GM12878 (cell line): ENCODE measurements around the gene LRIT3. TPM values are rescaled to one million over a fixed set of nuclear protein-coding genes. Genes with fewer than 3 reads are reported as not detected.

ENCODE experiments used
- ATAC-seq: fragments of 200-7000 bp; cut with Tn5 transposase; 3 replicates; pipeline ENCODE4 v1.9.1; 2020; ENCODE audit warnings: mild to moderate bottlenecking, moderate library complexity
- BruUV-seq: library from RNA; stranded (reverse); fragments of 400-500 nt; replicated peaks from 2 replicates; lab custom pipeline; 2021; lab: Mats Ljungman, UMichigan
- CTCF ChIA-PET: fragments of 300-600 bp; sonication (Branson Sonifier 250); formaldehyde crosslinking; extraction: SDS; loops from one replicate; lab custom pipeline; 2021; ENCODE audit warnings: inconsistent platforms; lab: Yijun Ruan, JAX
- POLR2A ChIA-PET: fragments of 350-600 bp; formaldehyde crosslinking; extraction: SDS; loops from one replicate; lab custom pipeline; 2021; ENCODE audit warnings: inconsistent platforms; lab: Charles Lee
- RAD21 ChIA-PET: fragments of 300-600 bp; sonication (Branson Sonifier 250); formaldehyde crosslinking; loops from one replicate; lab custom pipeline; 2023; ENCODE audit warnings: antibody characterized with exemption; ENCODE audit not compliant: unreplicated experiment; lab: Charles Lee
- SMC1A ChIA-PET: fragments of 300-600 bp; sonication (Branson Sonifier 250); formaldehyde crosslinking; loops from one replicate; lab custom pipeline; 2023; ENCODE audit not compliant: unreplicated experiment, uncharacterized antibody; lab: Charles Lee
- DNase-seq: peaks from one replicate; pipeline ENCODE4 v3.0.0-alpha.2; 2011; ENCODE audit warnings: low read depth, low spot score
- FAIRE-seq: peaks from 3 replicates; lab custom pipeline; 2011; peaks lifted over from hg19 to GRCh38; lab: Jason Lieb, UNC
- H2AFZ ChIP-seq: 2 replicates; pipeline ENCODE4 v1.6.0; 2011; ENCODE audit warnings: low read depth, low read length, control low read depth; ENCODE audit not compliant: control insufficient read depth
- H3K27ac ChIP-seq: 2 replicates; pipeline ENCODE4 v1.5.1; 2011; ENCODE audit warnings: control low read depth; ENCODE audit not compliant: control insufficient read depth, insufficient read depth
- H3K27me3 ChIP-seq, 2 experiments: replicated peaks in 1 of 2; 2 replicates each; pipeline versions ENCODE4 v1.6.0 to v1.6.1; 2011; ENCODE audit warnings: low read length in 1 of 2; ENCODE audit not compliant: control insufficient read depth in 2 of 2, insufficient read depth in 2 of 2
- H3K36me3 ChIP-seq, 2 experiments: 2 replicates each; pipeline ENCODE4 v1.5.1; 2011; ENCODE audit warnings: low read length in 1 of 2; ENCODE audit not compliant: control insufficient read depth in 2 of 2, insufficient read depth in 2 of 2
- H3K4me1 ChIP-seq: 2 replicates; pipeline ENCODE4 v1.6.1; 2011; ENCODE audit warnings: mild to moderate bottlenecking, low read length, moderate library complexity, mixed read lengths; ENCODE audit not compliant: control insufficient read depth, insufficient read depth
- H3K4me2 ChIP-seq: 2 replicates; pipeline ENCODE4 v1.6.0; 2011; ENCODE audit warnings: control low read depth; ENCODE audit not compliant: control insufficient read depth, insufficient read depth
- H3K4me3 ChIP-seq: fragments of 200-600 bp; sonication (generic); 2 replicates; pipeline ENCODE4 v1.5.1; 2016
- H3K79me2 ChIP-seq: 2 replicates; pipeline ENCODE4 v1.6.0; 2011; ENCODE audit warnings: low read length; ENCODE audit not compliant: control insufficient read depth, insufficient read depth
- H3K9ac ChIP-seq: 2 replicates; pipeline ENCODE4 v1.8.0; 2011; ENCODE audit warnings: low read length, control low read depth, mixed read lengths; ENCODE audit not compliant: control insufficient read depth, insufficient read depth
- H3K9me3 ChIP-seq: replicated peaks from 3 replicates; pipeline ENCODE4 v1.5.1; 2011; ENCODE audit warnings: mild to moderate bottlenecking, low read length; ENCODE audit not compliant: control insufficient read depth, insufficient read depth
- H4K20me1 ChIP-seq: 2 replicates; pipeline ENCODE4 v1.6.0; 2011; ENCODE audit not compliant: control insufficient read depth, insufficient read depth
- CREB1 ChIP-seq: IDR thresholded peaks from 2 replicates; pipeline ENCODE4 v1.6.1; 2012; ENCODE audit warnings: low read depth, mild to moderate bottlenecking, inconsistent platforms
- EGR1 ChIP-seq, 2 experiments: IDR thresholded peaks; 1 replicate in 1 of 2; 2 replicates in 1 of 2; pipeline ENCODE4 v1.6.1; 2011 to 2012; ENCODE audit warnings: low read depth in 2 of 2, low read length in 2 of 2, borderline replicate concordance in 1 of 2, mild to moderate bottlenecking in 1 of 2, moderate library complexity in 1 of 2
- FOS ChIP-seq: IDR thresholded peaks from 3 replicates; pipeline ENCODE4 v1.6.1; 2011; ENCODE audit warnings: borderline replicate concordance; ENCODE audit not compliant: insufficient read length; ENCODE audit errors: extremely low read depth
- JUNB ChIP-seq: IDR thresholded peaks from 2 replicates; pipeline ENCODE4 v1.6.1; 2016; ENCODE audit warnings: antibody characterized with exemption, mild to moderate bottlenecking
- NBN ChIP-seq: fragments of 450-650 bp; IDR thresholded peaks from 2 replicates; pipeline ENCODE4 v1.6.1; 2016
- NFIC ChIP-seq: IDR thresholded peaks from 2 replicates; pipeline ENCODE4 v1.6.1; 2012; ENCODE audit warnings: low read depth, mild to moderate bottlenecking, inconsistent platforms, low read length, moderate library complexity
- NFXL1 ChIP-seq: fragments of 450-650 bp; IDR thresholded peaks from 2 replicates; pipeline ENCODE4 v1.6.1; 2017; ENCODE audit warnings: antibody characterized with exemption, mild to moderate bottlenecking, borderline replicate concordance
- SREBF2 ChIP-seq: IDR thresholded peaks from 2 replicates; pipeline ENCODE4 v1.6.1; 2012; ENCODE audit warnings: mild to moderate bottlenecking, low read length
- TCF3 ChIP-seq: IDR thresholded peaks from 2 replicates; pipeline ENCODE4 v1.6.1; 2012; ENCODE audit warnings: low read depth, mild to moderate bottlenecking, low read length, borderline replicate concordance; ENCODE audit not compliant: insufficient read depth
- WGBS: methylation state at CpG from one replicate; pipeline ENCODE4 v1.1.6; 2016; ENCODE audit warnings: low lambda C conversion rate; ENCODE audit not compliant: insufficient replicate concordance, insufficient coverage; ENCODE audit errors: missing lambda C conversion rate; 5-methylcytosine and 5-hydroxymethylcytosine counted together
- in situ Hi-C: fragments of 300-500 bp; cut with MboI; formaldehyde crosslinking; loops from 9 replicates; pipeline ENCODE4 v1.14.3; 2018; ENCODE audit warnings: mixed read lengths
- intact Hi-C: fragments of 100-400 bp; cut with micrococcal nuclease; formaldehyde crosslinking; loops from one replicate; pipeline ENCODE4 v1.14.2; 2022; ENCODE audit not compliant: unreplicated experiment
- polyA plus RNA-seq, 11 experiments: library from polyadenylated mRNA; depleted of rRNA in 4 of 11; unstranded in 6 of 11; stranded (reverse) in 5 of 11; fragments of >200 nt; fragmentation: Nextera tagmentation in 4 of 11; fragmentation: Illumina TruSeq in 1 of 11; extraction: Ambion mirVana in 4 of 11; extraction: Trizol in 1 of 11; gene quantifications; 1 replicate in 1 of 11; 2 replicates in 10 of 11; pipeline versions ENCODE4 v1.2.1 to v1.2.3, GENCODE V29; 2011 to 2016; ENCODE audit warnings: inconsistent platforms in 2 of 11, missing spikeins in 2 of 11, low read depth in 1 of 11
- total RNA-seq, 4 experiments: library from RNA; depleted of rRNA in 3 of 4; stranded (reverse); fragments of >200 nt in 3 of 4; fragmentation: Illumina TruSeq in 1 of 4; extraction: Trizol in 1 of 4; gene quantifications; 2 replicates each; pipeline versions ENCODE4 v1.2.1 to v1.2.3, GENCODE V29; 2013 to 2021
- TF ChIP-seq, protein P1 (sequence below): IDR thresholded peaks from 2 replicates; pipeline ENCODE4 v1.6.1; 2012; ENCODE audit warnings: improper control_type of control experiment, low read depth, low read length; ENCODE audit not compliant: insufficient replicate concordance

Gene LRIT3
- total and polyA plus RNA-seq, 10 of the 15 experiments (the other 5 are each of a cell fraction or from before 2014, with no cell fraction given) = 0.04 to 0.20 (median 0.10) TPM; not detected in 6

DNA sequence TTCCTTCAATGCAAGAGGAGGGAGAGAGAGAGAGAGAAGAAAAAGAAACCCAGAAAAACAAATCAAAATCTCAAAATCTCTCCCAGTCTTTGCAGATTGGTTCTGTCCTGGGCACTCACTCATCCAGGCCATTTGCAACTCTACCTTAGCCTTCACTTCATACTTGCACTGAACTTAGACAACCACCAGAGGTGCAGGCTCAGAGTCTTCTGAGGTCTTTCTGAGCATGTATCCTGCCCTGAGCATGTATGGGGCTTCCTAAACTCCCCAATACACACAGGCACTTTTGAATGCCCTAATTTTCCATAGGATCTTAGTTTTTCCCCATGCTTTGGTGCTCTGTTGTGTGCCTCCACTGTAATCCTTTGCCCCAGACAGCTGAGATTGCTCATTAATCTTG lies 49.0 kb upstream of the LRIT3 start (continued):
- TF ChIP-seq TCF3 (no peak), FOS (no peak), NFIC (no peak), NBN (no peak), NFXL1 (no peak), CREB1 (no peak), SREBF2 (no peak)

DNA sequence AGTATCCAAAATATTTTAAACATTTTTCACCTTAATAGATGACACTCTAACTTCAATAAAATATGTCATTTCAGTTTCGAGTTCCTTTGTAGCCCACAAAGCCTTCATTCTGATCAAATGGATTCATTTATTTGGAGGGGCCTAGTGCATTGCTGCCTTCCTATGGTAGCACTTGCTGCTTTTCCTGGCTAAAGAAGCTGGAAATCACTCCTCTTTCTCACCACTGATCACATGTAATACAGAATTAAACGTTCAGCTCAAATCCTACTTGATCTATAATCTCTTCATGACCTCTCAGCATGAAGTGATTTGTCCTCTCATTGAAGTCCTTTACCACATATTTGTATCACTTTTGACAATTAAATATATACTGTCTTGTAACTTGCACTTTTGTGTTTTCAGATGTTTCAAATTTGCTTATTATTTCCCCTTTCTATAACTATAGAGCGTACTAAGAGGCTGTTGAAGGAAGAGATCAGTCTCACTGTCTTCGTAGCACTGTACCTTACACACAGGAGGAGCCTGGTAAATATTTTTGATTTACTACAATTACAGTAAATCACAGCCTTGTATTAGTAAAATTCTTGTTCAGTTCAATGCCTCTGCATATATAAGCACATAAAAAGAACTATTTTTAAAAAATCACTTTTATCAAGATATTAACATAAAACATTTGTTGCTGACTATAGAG lies 46.7 kb upstream of the LRIT3 start:
- no TSS peak for BruUV-seq
- Histone ChIP-seq H3K9me3 (peaks cover 2% of the 10 kb centered on the region; the same call in 1 of the 3 replicates), H3K4me3 (no peak overlapping the region), H3K36me3 (no peaks in the 10 kb centered on the region), H3K9ac (no peak overlapping the region), H3K4me2 (no peak overlapping the region), H3K27me3 (peaks cover 0 to 2% of the 10 kb centered on the region in 2 experiments; a peak in 1 of 4 replicates), H4K20me1 (no peaks in the 10 kb centered on the region), H3K4me1 (no peaks in the 10 kb centered on the region), H2AFZ (no peak overlapping the region), H3K79me2 (no peaks in the 10 kb centered on the region), H3K27ac (no peak overlapping the region)
- SMC1A ChIA-PET = interaction anchor here (0.7 to 1.1 kb wide), 4 partner anchors 176 to 374 kb away, joined by 3 to 4 read pairs (median 3); no protein-coding TSS in a partner anchor
- FAIRE-seq (no peak), ATAC-seq (no peak), DNase-seq (no peak)
- RAD21 ChIA-PET = interaction anchor here (1.8 to 2.3 kb wide), 2 partner anchors 71 to 97 kb away, joined by 5 to 6 read pairs; partner anchors contain the start of gene CASP6
- POLR2A ChIA-PET = interaction anchor here (0.6 kb wide), 1 partner anchor 175 kb away, joined by 3 read pairs; no protein-coding TSS in a partner anchor
- in situ Hi-C loops = no loop called here
- CTCF ChIA-PET = interaction anchor here (0.9 to 2.0 kb wide), 3 partner anchors 100 to 378 kb away, joined by 3 to 5 read pairs (median 4); no protein-coding TSS in a partner anchor
- intact Hi-C loops = no loop called here
- TF ChIP-seq EGR1 (IDR thresholded peaks at IDR 0.05; ENCODE audit: borderline replicate concordance in 1 of 2, low read depth in 2 of 2, low read length in 2 of 2) (no peak), JUNB (no peak)
- TF ChIP-seq, protein P1, sequence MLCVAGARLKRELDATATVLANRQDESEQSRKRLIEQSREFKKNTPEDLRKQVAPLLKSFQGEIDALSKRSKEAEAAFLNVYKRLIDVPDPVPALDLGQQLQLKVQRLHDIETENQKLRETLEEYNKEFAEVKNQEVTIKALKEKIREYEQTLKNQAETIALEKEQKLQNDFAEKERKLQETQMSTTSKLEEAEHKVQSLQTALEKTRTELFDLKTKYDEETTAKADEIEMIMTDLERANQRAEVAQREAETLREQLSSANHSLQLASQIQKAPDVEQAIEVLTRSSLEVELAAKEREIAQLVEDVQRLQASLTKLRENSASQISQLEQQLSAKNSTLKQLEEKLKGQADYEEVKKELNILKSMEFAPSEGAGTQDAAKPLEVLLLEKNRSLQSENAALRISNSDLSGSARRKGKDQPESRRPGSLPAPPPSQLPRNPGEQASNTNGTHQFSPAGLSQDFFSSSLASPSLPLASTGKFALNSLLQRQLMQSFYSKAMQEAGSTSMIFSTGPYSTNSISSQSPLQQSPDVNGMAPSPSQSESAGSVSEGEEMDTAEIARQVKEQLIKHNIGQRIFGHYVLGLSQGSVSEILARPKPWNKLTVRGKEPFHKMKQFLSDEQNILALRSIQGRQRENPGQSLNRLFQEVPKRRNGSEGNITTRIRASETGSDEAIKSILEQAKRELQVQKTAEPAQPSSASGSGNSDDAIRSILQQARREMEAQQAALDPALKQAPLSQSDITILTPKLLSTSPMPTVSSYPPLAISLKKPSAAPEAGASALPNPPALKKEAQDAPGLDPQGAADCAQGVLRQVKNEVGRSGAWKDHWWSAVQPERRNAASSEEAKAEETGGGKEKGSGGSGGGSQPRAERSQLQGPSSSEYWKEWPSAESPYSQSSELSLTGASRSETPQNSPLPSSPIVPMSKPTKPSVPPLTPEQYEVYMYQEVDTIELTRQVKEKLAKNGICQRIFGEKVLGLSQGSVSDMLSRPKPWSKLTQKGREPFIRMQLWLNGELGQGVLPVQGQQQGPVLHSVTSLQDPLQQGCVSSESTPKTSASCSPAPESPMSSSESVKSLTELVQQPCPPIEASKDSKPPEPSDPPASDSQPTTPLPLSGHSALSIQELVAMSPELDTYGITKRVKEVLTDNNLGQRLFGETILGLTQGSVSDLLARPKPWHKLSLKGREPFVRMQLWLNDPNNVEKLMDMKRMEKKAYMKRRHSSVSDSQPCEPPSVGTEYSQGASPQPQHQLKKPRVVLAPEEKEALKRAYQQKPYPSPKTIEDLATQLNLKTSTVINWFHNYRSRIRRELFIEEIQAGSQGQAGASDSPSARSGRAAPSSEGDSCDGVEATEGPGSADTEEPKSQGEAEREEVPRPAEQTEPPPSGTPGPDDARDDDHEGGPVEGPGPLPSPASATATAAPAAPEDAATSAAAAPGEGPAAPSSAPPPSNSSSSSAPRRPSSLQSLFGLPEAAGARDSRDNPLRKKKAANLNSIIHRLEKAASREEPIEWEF = no peak
- 30% methylated on average over 4 of the region's 4 CpGs for WGBS
